SK-N-SH (cell line): ENCODE data around the gene WWOX. TPM values are rescaled to one million over a fixed set of nuclear protein-coding genes. Genes with fewer than 3 reads are reported as not detected.

Experiments used
- CTCF ChIA-PET: fragments of 300-600, 350-600 bp; formaldehyde crosslinking; extraction: SDS; loops from one replicate; lab custom pipeline; 2021; lab: Yijun Ruan, JAX
- POLR2A ChIA-PET: fragments of 350-600 bp; sonication (Branson Sonifier 250); formaldehyde crosslinking; extraction: SDS; loops from one replicate; lab custom pipeline; 2020; ENCODE audit warnings: antibody characterized with exemption, inconsistent platforms; lab: Yijun Ruan, JAX
- DNase-seq: peaks from one replicate; pipeline ENCODE4 v3.0.0; 2012
- H2AFZ ChIP-seq: fragments of 200-600 bp; sonication (generic); 2 replicates; pipeline ENCODE4 v1.8.1; 2016; ENCODE audit warnings: antibody characterized with exemption, mild to moderate bottlenecking, low read depth
- H3F3A ChIP-seq: fragments of 200-600 bp; sonication (generic); replicated peaks from 2 replicates; pipeline ENCODE3; 2016; ENCODE audit warnings: antibody characterized with exemption, mild to moderate bottlenecking; ENCODE audit not compliant: insufficient read depth
- H3K27ac ChIP-seq, 2 experiments: fragments of 200-500 bp in 1 of 2; fragments of 200-600 bp in 1 of 2; sonication (Bioruptor generic) in 1 of 2; sonication (generic), shearing (Covaris generic) in 1 of 2; 2 replicates each; pipeline versions ENCODE4 v1.5.1 to v1.6.1; 2014 to 2016; ENCODE audit warnings: low read depth in 2 of 2, inconsistent platforms in 1 of 2, low read length in 1 of 2, mild to moderate bottlenecking in 1 of 2, mixed read lengths in 1 of 2
- H3K27me3 ChIP-seq: fragments of 200-600 bp; sonication (generic), shearing (Covaris generic); 2 replicates; pipeline ENCODE4 v1.6.1; 2016; ENCODE audit warnings: mixed run types; ENCODE audit not compliant: insufficient read depth
- H3K36me3 ChIP-seq, 2 experiments: fragments of 200-500 bp in 1 of 2; fragments of 200-600 bp in 1 of 2; sonication (Bioruptor generic) in 1 of 2; sonication (generic) in 1 of 2; replicated peaks in 1 of 2; 2 replicates each; pipeline versions ENCODE3 to v1.5.1; 2014 to 2016; ENCODE audit warnings: low read length in 1 of 2, mild to moderate bottlenecking in 1 of 2; ENCODE audit not compliant: insufficient read depth in 2 of 2, control insufficient read depth in 1 of 2
- H3K4me1 ChIP-seq, 2 experiments: fragments of 200-500 bp in 1 of 2; fragments of 200-600 bp in 1 of 2; sonication (Bioruptor generic) in 1 of 2; sonication (generic), shearing (Covaris generic) in 1 of 2; 2 replicates each; pipeline versions ENCODE4 v1.5.1 to v1.6.1; 2014 to 2016; ENCODE audit warnings: low read depth in 1 of 2, low read length in 1 of 2, mixed run types in 1 of 2; ENCODE audit not compliant: insufficient read depth in 2 of 2, control insufficient read depth in 1 of 2
- H3K4me2 ChIP-seq: fragments of 200-600 bp; sonication (generic), shearing (Covaris generic); 2 replicates; pipeline ENCODE4 v1.6.1; 2017; ENCODE audit warnings: mixed run types
- H3K4me3 ChIP-seq, 2 experiments: fragments of 200-500 bp in 1 of 2; fragments of 200-600 bp in 1 of 2; sonication (Bioruptor generic) in 1 of 2; sonication (generic), shearing (Covaris generic) in 1 of 2; 2 replicates each; pipeline versions ENCODE4 v1.5.1 to v1.8.1; 2014 to 2016; ENCODE audit warnings: low read depth in 2 of 2, inconsistent platforms in 1 of 2, low read length in 1 of 2, mild to moderate bottlenecking in 1 of 2, mixed read lengths in 1 of 2, moderate library complexity in 1 of 2
- H3K79me2 ChIP-seq: fragments of 200-600 bp; sonication (generic); 2 replicates; pipeline ENCODE4 v1.8.1; 2017; ENCODE audit warnings: mild to moderate bottlenecking; ENCODE audit not compliant: insufficient read depth
- H3K9ac ChIP-seq: fragments of 200-600 bp; sonication (generic); 2 replicates; pipeline ENCODE4 v1.6.1; 2017; ENCODE audit warnings: mixed run types
- H3K9me2 ChIP-seq: fragments of 200-600 bp; sonication (generic); 2 replicates; pipeline ENCODE4 v1.6.1; 2017; ENCODE audit warnings: mixed run types
- H3K9me3 ChIP-seq: fragments of 200-600 bp; sonication (generic); 2 replicates; pipeline ENCODE4 v1.6.1; 2017; ENCODE audit warnings: mixed run types, mild to moderate bottlenecking, moderate library complexity
- H4K20me1 ChIP-seq: fragments of 200-600 bp; sonication (generic); 2 replicates; pipeline ENCODE4 v1.6.1; 2017; ENCODE audit warnings: mild to moderate bottlenecking, mixed run types; ENCODE audit not compliant: insufficient read depth
- CTCF ChIP-seq: fragments of 200-600 bp; sonication (generic); IDR thresholded peaks from 2 replicates; pipeline ENCODE4 v1.6.1; 2017; ENCODE audit warnings: antibody characterized with exemption, mild to moderate bottlenecking, moderate library complexity
- EP300 ChIP-seq, 2 experiments: IDR thresholded peaks; 2 replicates each; pipeline versions ENCODE4 v1.4.0 to v1.6.1; 2012; ENCODE audit warnings: borderline replicate concordance in 1 of 2, low read depth in 1 of 2, low read length in 1 of 2
- FOXJ3 ChIP-seq: sonication (generic); formaldehyde crosslinking; IDR thresholded peaks from 2 replicates; pipeline ENCODE4 v1.5.1; 2020; ENCODE audit warnings: mild to moderate bottlenecking, missing genetic modification reagents
- FOXM1 ChIP-seq: IDR thresholded peaks from 2 replicates; pipeline ENCODE4 v1.4.0; 2012; ENCODE audit warnings: low read depth, mild to moderate bottlenecking
- GABPA ChIP-seq: IDR thresholded peaks from 2 replicates; pipeline ENCODE4 v1.4.0; 2012; ENCODE audit warnings: low read depth, mild to moderate bottlenecking
- GATA2 ChIP-seq: sonication (generic); formaldehyde crosslinking; IDR thresholded peaks from 2 replicates; pipeline ENCODE4 v1.5.0; 2020; ENCODE audit warnings: mild to moderate bottlenecking, missing genetic modification reagents
- IRF3 ChIP-seq: fragments of 150-350 bp; IDR thresholded peaks from 2 replicates; pipeline ENCODE4 v1.6.1; 2016; ENCODE audit warnings: mild to moderate bottlenecking, low read depth, low read length
- MEF2A ChIP-seq: IDR thresholded peaks from 2 replicates; pipeline ENCODE4 v1.4.0; 2012; ENCODE audit warnings: low read depth, borderline replicate concordance
- NFIC ChIP-seq: IDR thresholded peaks from 2 replicates; pipeline ENCODE4 v1.4.0; 2012; ENCODE audit warnings: borderline replicate concordance
- PBX3 ChIP-seq: IDR thresholded peaks from 2 replicates; pipeline ENCODE4; 2012
- RAD21 ChIP-seq: IDR thresholded peaks from 2 replicates; pipeline ENCODE4 v1.6.1; 2012; ENCODE audit warnings: mild to moderate bottlenecking, low read length
- RCOR1 ChIP-seq: fragments of 150-350 bp; IDR thresholded peaks from 2 replicates; pipeline ENCODE4 v1.6.1; 2017; ENCODE audit warnings: antibody characterized with exemption, low read length
- RFX5 ChIP-seq: IDR thresholded peaks from 2 replicates; pipeline ENCODE4 v1.6.1; 2012; ENCODE audit warnings: mild to moderate bottlenecking, improper control_type of control experiment, low read length
- RXRA ChIP-seq: IDR thresholded peaks from 2 replicates; pipeline ENCODE4 v1.4.0; 2012; ENCODE audit warnings: low read depth, mild to moderate bottlenecking, borderline replicate concordance
- SIN3A ChIP-seq: IDR thresholded peaks from 2 replicates; pipeline ENCODE4 v1.6.1; 2012; ENCODE audit warnings: low read depth, mild to moderate bottlenecking, low read length, moderate library complexity, borderline replicate concordance
- SMC3 ChIP-seq: IDR thresholded peaks from 2 replicates; pipeline ENCODE4 v1.6.1; 2012; ENCODE audit warnings: low read depth, low read length, improper control_type of control experiment
- TAF1 ChIP-seq: IDR thresholded peaks from 2 replicates; pipeline ENCODE4 v1.6.1; 2012; ENCODE audit warnings: low read depth, mild to moderate bottlenecking, low read length, moderate library complexity, borderline replicate concordance
- TCF12 ChIP-seq: IDR thresholded peaks from 2 replicates; pipeline ENCODE4 v1.4.0; 2012
- TEAD4 ChIP-seq: IDR thresholded peaks from 2 replicates; pipeline ENCODE4 v1.4.0; 2012; ENCODE audit warnings: mild to moderate bottlenecking, borderline replicate concordance; ENCODE audit not compliant: insufficient read depth
- WGBS: methylation state at CpG from one replicate; pipeline ENCODE4 v1.1.6; 2017; ENCODE audit warnings: low lambda C conversion rate; 5-methylcytosine and 5-hydroxymethylcytosine counted together
- polyA plus RNA-seq, 3 experiments: library from polyadenylated mRNA; depleted of rRNA; stranded (reverse); fragments of >200 nt; gene quantifications; 2 replicates each; pipeline ENCODE4 v1.2.3, GENCODE V29; 2012
- TF ChIP-seq, protein P1 (sequence below): fragments of 150-350 bp; IDR thresholded peaks from 2 replicates; pipeline ENCODE4 v1.6.1; 2017; ENCODE audit warnings: antibody characterized with exemption, low read length, low read depth, borderline replicate concordance

The WWOX gene
- polyA plus RNA-seq, 1 of the 3 experiments (the other 2 are of a cell fraction) = 10.8 TPM

- WGBS = 39% methylated on average over 8 of the region's 9 CpGs
- no peak overlapping the region for H3K27ac ChIP-seq
- no peak overlapping the region for H2AFZ ChIP-seq
These were observed 135.8 kb downstream of the WWOX start for GRCh38 chr16:78235168-78235800.

More at GRCh38 chr16:78235168-78235800, 135.8 kb downstream of the WWOX start:
- H4K20me1 ChIP-seq = no peaks in the 10 kb centered on the region
- DNase-seq = peak; percentile 71
- POLR2A ChIA-PET = no interaction called here
- H3K9ac ChIP-seq = no peak overlapping the region
- H3F3A ChIP-seq = no peaks in the 10 kb centered on the region
- H3K4me2 ChIP-seq = no peak overlapping the region
- no peak for TF ChIP-seq GATA2 (CRISPR knock-in tag)
- no peak for TF ChIP-seq FOXM1
- peak; percentile 74 for TF ChIP-seq RAD21
- no peak for TF ChIP-seq RXRA
- no peak for TF ChIP-seq SIN3A
- no peak for TF ChIP-seq TCF12
- no peak for TF ChIP-seq TAF1
- no peak for TF ChIP-seq MEF2A
- no peak for TF ChIP-seq RCOR1
- TF ChIP-seq FOXJ3 = no peak
- no peak for TF ChIP-seq GABPA
- TF ChIP-seq RFX5 = no peak
- TF ChIP-seq CTCF = peak; percentile 92
- TF ChIP-seq EP300 (IDR thresholded peaks at IDR 0.05; ENCODE audit: borderline replicate concordance in 1 of 2, low read depth in 1 of 2, low read length in 1 of 2) = no peak
- TF ChIP-seq, protein P1, sequence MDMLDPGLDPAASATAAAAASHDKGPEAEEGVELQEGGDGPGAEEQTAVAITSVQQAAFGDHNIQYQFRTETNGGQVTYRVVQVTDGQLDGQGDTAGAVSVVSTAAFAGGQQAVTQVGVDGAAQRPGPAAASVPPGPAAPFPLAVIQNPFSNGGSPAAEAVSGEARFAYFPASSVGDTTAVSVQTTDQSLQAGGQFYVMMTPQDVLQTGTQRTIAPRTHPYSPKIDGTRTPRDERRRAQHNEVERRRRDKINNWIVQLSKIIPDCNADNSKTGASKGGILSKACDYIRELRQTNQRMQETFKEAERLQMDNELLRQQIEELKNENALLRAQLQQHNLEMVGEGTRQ = no peak
- no peak for TF ChIP-seq IRF3
- TF ChIP-seq TEAD4 = no peak
- TF ChIP-seq SMC3 = peak; percentile 86
- no peak for TF ChIP-seq PBX3
- no peak for TF ChIP-seq NFIC
- H3K4me3 ChIP-seq = no peak overlapping the region; a peak in 1 of 4 replicates
- H3K9me2 ChIP-seq = no peaks in the 10 kb centered on the region
- CTCF ChIA-PET = interaction anchor here (0.6 to 2.0 kb wide), 16 partner anchors 9 to 203 kb away, joined by 3 to 7 read pairs (median 3); no protein-coding TSS in a partner anchor
- H3K79me2 ChIP-seq = no peaks in the 10 kb centered on the region; the same call in 1 of the 2 replicates
- H3K36me3 ChIP-seq = no peaks in the 10 kb centered on the region
- H3K4me1 ChIP-seq = no peaks in the 10 kb centered on the region
- H3K9me3 ChIP-seq = no peaks in the 10 kb centered on the region
- H3K27me3 ChIP-seq = no peaks in the 10 kb centered on the region
